Heart left ventricle (tissue), 16 donors: ENCODE results near the gene SEC14L6. TPM values are rescaled to one million over a fixed set of nuclear protein-coding genes. Genes with fewer than 3 reads are reported as not detected.
A peak's percentile ranks its signal among the peaks of the same experiment; 100 is the strongest.

Source experiments
- ATAC-seq, 4 donors: fragments of 200-7000 bp; cut with Tn5 transposase; one replicate each; pipeline ENCODE4 v1.9.1; 2020 to 2022; ENCODE audit warnings: moderate library complexity in 4 of 4, mild to moderate bottlenecking in 3 of 4, moderate number of reproducible peaks in 1 of 4
- DNase-seq, 5 donors: peaks; one replicate each; pipeline ENCODE4 v3.0.0-alpha.2; 2020
- H3K27ac ChIP-seq, 12 donors: fragments of 200-600 bp; sonication (generic) in 4 of 12; one replicate each; pipeline versions ENCODE4 v1.5.0 to v1.8.0; 2016 to 2022; ENCODE audit warnings: mild to moderate bottlenecking in 2 of 12
- H3K27me3 ChIP-seq, 9 donors: fragments of 200-600 bp; sonication (generic) in 2 of 9; one replicate each; pipeline versions ENCODE4 v1.5.1 to v1.8.0; 2016 to 2022; ENCODE audit warnings: mild to moderate bottlenecking in 3 of 9
- H3K36me3 ChIP-seq, 9 donors: fragments of 200-600 bp; sonication (generic) in 2 of 9; one replicate each; pipeline versions ENCODE4 v1.5.0 to v1.8.0; 2018 to 2022; ENCODE audit warnings: mild to moderate bottlenecking in 2 of 9
- H3K4me1 ChIP-seq, 12 donors: fragments of 200-600 bp; sonication (generic) in 4 of 12; one replicate each; pipeline versions ENCODE4 v1.5.0 to v1.8.0; 2016 to 2022; ENCODE audit warnings: mild to moderate bottlenecking in 3 of 12
- H3K4me3 ChIP-seq, 12 donors: fragments of 200-600 bp; sonication (generic) in 4 of 12; one replicate each; pipeline versions ENCODE4 v1.5.0 to v1.8.0; 2017 to 2022; ENCODE audit warnings: mild to moderate bottlenecking in 9 of 12, moderate library complexity in 4 of 12
- H3K9me3 ChIP-seq, 12 donors: fragments of 200-600 bp; sonication (generic) in 4 of 12; one replicate each; pipeline versions ENCODE4 v1.5.0 to v1.8.0; 2016 to 2022; ENCODE audit warnings: mild to moderate bottlenecking in 1 of 12
- CTCF ChIP-seq, 12 donors: fragments of 200-600 bp; sonication (generic) in 4 of 12; IDR thresholded peaks; one replicate each; pipeline versions ENCODE4 v1.5.0 to v1.8.0; 2018 to 2022; ENCODE audit warnings: antibody characterized with exemption in 12 of 12, mild to moderate bottlenecking in 5 of 12
- POLR2A ChIP-seq, 2 donors: fragments of 450-650 bp; IDR thresholded peaks; one replicate each; pipeline ENCODE4 v1.6.1; 2017; ENCODE audit warnings: antibody characterized with exemption in 2 of 2, mild to moderate bottlenecking in 2 of 2, moderate library complexity in 2 of 2
- WGBS, 4 donors: extraction: QIAGEN DNeasy Blood & Tissue Kit in 2 of 4; methylation state at CpG; one replicate each; pipeline versions ENCODE4 v1.1.5 to v1.1.7; 2013 to 2018; 5-methylcytosine and 5-hydroxymethylcytosine counted together
- intact Hi-C, 10 donors: fragments of 100-400 bp; cut with DNase I; formaldehyde crosslinking; loops; one replicate each; pipeline versions ENCODE4 v1.11.1 to v1.14.2; 2022
- polyA plus RNA-seq, 2 donors: library from polyadenylated mRNA; stranded (reverse); fragments of 200-250 nt; gene quantifications; one replicate each; pipeline ENCODE4 v1.2.3, GENCODE V29; 2013
- total RNA-seq, 9 donors: library from RNA; depleted of rRNA in 2 of 9; stranded (reverse); fragments of >200 nt in 2 of 9; fragmentation: NEBNext Ultra II Directional in 3 of 9; extraction: Animal tissue kit (Norgen Biotek cat#: 25700) in 3 of 9; gene quantifications; one replicate each; pipeline versions ENCODE4 v1.1.0 to v1.2.4, GENCODE V29; 2016 to 2023
- donor health status: ischemic (EF 13 %, LVEDD 7.1; RV severe dilation, severe dysfunction).
- donor health status: healthy with polysubstance abuse.
- donor health status: DM: no; HTN: yes; CAD: no.
- donor health status: DM: no; HTN: no; CAD: no.
- donor health status: ischemic (EF 25% LVEDD 6.9; RV normal size, moderate dysfunction).
- donor health status: ischemic (EF 25% LVEDD 5.7; RV mildly dilated, moderate dysfunction).
- donor health status: healthy.
- donor health status: DM: yes; HTN: yes; CAD: no.
- donor health status: ischemic (EF 35%, LVEDD 5.7; RV mildly dilated, moderate dysfunction).
- donor health status: nonischemic (EF 11% LVEDD 7.7; RV severe dilation, severe dysfunction).
- donor health status: DM: yes; HTN: yes; CAD: no.
- donor health status: PGD.
- donor health status: ischemic (EF 29% LVEDD 5.4; RV normal size, mild dysfunction).
- donor health status: nonischemic (EF 23%, LVEDD 6.1; RV moderate dilation, normal function).

Gene SEC14L6
- total and polyA plus RNA-seq, 11 donors: 0.03 to 2.8 (median 0.16) TPM; not detected in 8

GRCh38 chr22:30497466-30498150 lies 48.9 kb downstream of the SEC14L6 start:
- no peak overlapping the region for H3K4me3 ChIP-seq
- TF ChIP-seq POLR2A (IDR thresholded peaks at IDR 0.05) (no peak), CTCF (IDR thresholded peaks at IDR 0.05) (no peak)
- no peak for DNase-seq
- no peaks in the 10 kb centered on the region for H3K4me1 ChIP-seq
- no peaks in the 10 kb centered on the region for H3K9me3 ChIP-seq
- 81 to 88% (median 86%) methylated on average over 7 of the region's 7 CpGs for WGBS, 4 donors
- no peak overlapping the region for H3K27ac ChIP-seq
- intact Hi-C loops: no loop called here
- no peak for ATAC-seq
- H3K27me3 ChIP-seq: peaks cover 0 to 36% (median 2%) of the 10 kb centered on the region in 9 donors
- H3K36me3 ChIP-seq: no peaks in the 10 kb centered on the region

GRCh38 chr22:30495041-30495784 lies 51.3 kb downstream of the SEC14L6 start:
- no peaks in the 10 kb centered on the region for H3K9me3 ChIP-seq
- no peak overlapping the region for H3K27ac ChIP-seq
- no peak for ATAC-seq
- H3K36me3 ChIP-seq: no peaks in the 10 kb centered on the region
- DNase-seq: peak in 1 of 5 donors; percentile 46
- no peak for TF ChIP-seq POLR2A (IDR thresholded peaks at IDR 0.05)
- no peak for TF ChIP-seq CTCF (IDR thresholded peaks at IDR 0.05)
- peaks cover 0 to 20% (median 0%) of the 10 kb centered on the region in 9 donors for H3K27me3 ChIP-seq
- intact Hi-C loops: no loop called here
- H3K4me1 ChIP-seq: no peaks in the 10 kb centered on the region
- WGBS, 4 donors: 68 to 79% (median 78%) methylated on average over 12 to 14 of the region's 14 CpGs
- no peak overlapping the region for H3K4me3 ChIP-seq

GRCh38 chr22:30492144-30492543 lies 54.4 kb downstream of the SEC14L6 start:
- Histone ChIP-seq H3K27me3 (peaks cover 0 to 24% (median 0%) of the 10 kb centered on the region in 9 donors), H3K4me3 (no peak overlapping the region), H3K4me1 (no peaks in the 10 kb centered on the region), H3K9me3 (no peaks in the 10 kb centered on the region), H3K36me3 (no peaks in the 10 kb centered on the region), H3K27ac (no peak overlapping the region)
- ATAC-seq (no peak), DNase-seq (peak in 1 of 5 donors; percentile 51)
- 82 to 87% (median 84%) methylated on average over 11 to 12 of the region's 12 CpGs for WGBS, 4 donors
- intact Hi-C loops: no loop called here
- no peak for TF ChIP-seq CTCF (IDR thresholded peaks at IDR 0.05)
- TF ChIP-seq POLR2A (IDR thresholded peaks at IDR 0.05): no peak

GRCh38 chr22:30491381-30491780 lies 55.2 kb downstream of the SEC14L6 start:
- intact Hi-C loops: no loop called here
- 80 to 84% (median 84%) methylated on average over 5 to 7 of the region's 7 CpGs for WGBS, 4 donors
- no peak overlapping the region for H3K4me3 ChIP-seq
- ATAC-seq (no peak), DNase-seq (peak in 1 of 5 donors; percentile 18)
- peaks cover 0 to 24% (median 0%) of the 10 kb centered on the region in 9 donors for H3K27me3 ChIP-seq
- H3K9me3 ChIP-seq: no peaks in the 10 kb centered on the region
- TF ChIP-seq POLR2A (IDR thresholded peaks at IDR 0.05) (no peak), CTCF (IDR thresholded peaks at IDR 0.05) (no peak)
- no peak overlapping the region for H3K27ac ChIP-seq
- H3K4me1 ChIP-seq: no peaks in the 10 kb centered on the region
- H3K36me3 ChIP-seq: no peaks in the 10 kb centered on the region
